Activated CD8-positive, alpha-beta memory T cell treated with anti-CD3 and anti-CD28 coated beads for 48 hours (primary cell): ENCODE results near the gene BOC.

Experiments
- DNase-seq, 3 experiments: peaks; one replicate each; pipeline ENCODE4 v3.0.0-alpha.2; 2020; ENCODE audit warnings: low read depth in 2 of 3, low spot score in 2 of 3

BOC gene

GRCh38 chr3:113247068-113247467, 35.7 kb downstream of the BOC start:
- no peak for DNase-seq

DNA sequence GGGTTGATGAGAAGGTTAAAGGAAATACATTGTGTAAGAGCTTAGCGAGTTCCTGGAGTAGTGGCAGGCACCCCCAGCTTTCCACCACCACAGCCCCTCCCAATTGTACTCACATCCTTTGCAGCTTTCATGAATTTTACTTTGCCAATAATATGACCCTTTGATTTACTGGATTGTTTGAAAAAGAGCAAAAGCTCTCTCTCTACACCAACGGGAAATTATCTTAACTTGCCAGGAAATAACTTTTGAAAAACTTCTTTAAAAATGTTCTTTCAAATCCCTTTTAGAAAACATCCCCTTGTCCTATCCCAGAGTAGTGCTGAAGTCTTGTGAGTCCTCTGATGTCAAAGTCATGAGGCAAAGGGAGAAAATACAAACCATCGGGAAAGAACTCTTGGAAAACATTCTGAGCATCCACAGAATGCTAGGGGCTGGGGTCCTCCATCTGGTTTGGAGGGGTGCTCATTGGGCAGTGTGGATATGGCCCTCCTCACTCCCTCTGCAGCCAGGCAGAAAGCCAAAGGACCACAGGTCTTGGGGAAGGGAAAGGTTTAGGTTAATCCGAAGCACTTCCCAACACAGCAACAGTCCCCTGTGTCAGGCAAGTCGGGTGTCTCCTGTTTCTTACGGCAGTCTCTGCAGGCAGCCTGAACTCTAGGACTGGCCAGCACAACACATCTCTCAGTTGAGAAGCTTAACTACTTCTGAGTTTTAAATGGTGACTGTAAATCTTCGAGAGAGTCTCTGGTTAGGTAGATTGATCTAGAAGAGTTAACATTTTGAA, 36.5 kb downstream of the BOC start:
- no peak for DNase-seq

DNA sequence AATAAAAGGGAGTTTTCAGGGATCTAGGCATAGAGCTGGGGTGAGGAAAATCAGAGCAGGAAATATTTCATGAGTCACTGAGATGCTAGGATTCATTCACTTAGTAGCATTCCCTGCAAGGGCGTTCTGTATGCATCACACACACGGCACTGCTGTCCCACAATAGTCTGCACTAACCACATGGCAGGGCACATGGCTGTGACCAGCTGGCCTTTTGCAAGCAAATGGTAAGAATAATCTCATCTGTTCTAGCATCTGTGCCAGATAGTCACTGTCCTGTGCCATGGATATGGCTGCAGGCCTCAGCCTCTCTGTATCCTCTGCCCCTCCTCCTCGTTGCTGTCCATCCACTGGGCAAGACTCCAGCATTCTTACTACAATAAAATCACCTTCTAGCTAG, 37.8 kb downstream of the BOC start:
- DNase-seq: no peak

- DNase-seq: no peak
Observed at GRCh38 chr3:113249601-113250000, 38.2 kb downstream of the BOC start.

DNA sequence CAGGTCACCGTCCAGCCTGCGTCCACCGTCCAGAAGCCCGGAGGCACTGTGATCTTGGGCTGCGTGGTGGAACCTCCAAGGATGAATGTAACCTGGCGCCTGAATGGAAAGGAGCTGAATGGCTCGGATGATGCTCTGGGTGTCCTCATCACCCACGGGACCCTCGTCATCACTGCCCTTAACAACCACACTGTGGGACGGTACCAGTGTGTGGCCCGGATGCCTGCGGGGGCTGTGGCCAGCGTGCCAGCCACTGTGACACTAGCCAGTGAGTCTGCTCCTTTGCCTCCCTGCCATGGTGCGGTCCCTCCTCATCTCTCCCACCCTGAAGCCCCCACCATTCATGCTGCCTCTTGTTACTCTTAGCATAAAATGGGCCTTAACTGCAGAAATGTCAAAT, 39.2 kb downstream of the BOC start:
- DNase-seq: no peak

DNA sequence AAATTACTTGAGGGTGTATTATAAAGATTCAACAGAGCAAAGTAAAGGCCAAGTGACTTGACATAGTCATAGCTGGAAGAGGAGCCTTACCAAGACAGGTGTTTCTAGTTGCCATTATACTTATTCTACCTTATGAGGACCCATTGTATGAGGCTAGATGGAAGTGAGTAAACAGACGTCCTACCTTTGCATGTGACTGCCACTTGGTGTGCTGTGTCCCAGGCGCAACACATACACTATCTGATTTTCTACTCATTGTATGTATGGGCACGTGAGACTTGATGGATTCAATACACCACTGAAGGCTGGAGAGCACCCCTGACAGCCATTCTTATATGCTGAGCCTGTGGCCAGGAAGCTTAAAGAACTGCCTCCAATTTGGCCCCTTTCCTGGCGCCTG, 40.5 kb downstream of the BOC start:
- DNase-seq: no peak

GRCh38 chr3:113252553-113252952, 41.2 kb downstream of the BOC start:
- no peak for DNase-seq

DNA sequence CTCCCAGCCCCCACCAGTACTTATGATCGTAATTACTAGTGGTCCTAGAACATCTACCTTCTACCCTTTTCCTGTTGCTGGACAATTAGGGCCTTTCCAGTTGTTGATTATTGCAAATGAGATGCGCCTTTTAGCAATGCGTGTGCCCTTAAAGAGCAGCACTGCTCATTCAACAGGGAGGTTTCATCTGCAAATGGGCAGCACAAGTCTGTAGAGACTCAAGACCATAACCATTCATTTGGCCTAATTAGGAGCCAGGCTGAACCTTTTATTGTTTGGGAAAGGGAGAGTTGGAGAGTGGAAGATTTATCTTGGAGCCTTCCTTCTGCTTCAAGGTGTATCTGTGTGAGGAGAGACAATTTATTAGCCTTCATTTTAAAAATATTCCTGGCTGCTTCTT, 42.3 kb downstream of the BOC start:
- DNase-seq: no peak

DNA sequence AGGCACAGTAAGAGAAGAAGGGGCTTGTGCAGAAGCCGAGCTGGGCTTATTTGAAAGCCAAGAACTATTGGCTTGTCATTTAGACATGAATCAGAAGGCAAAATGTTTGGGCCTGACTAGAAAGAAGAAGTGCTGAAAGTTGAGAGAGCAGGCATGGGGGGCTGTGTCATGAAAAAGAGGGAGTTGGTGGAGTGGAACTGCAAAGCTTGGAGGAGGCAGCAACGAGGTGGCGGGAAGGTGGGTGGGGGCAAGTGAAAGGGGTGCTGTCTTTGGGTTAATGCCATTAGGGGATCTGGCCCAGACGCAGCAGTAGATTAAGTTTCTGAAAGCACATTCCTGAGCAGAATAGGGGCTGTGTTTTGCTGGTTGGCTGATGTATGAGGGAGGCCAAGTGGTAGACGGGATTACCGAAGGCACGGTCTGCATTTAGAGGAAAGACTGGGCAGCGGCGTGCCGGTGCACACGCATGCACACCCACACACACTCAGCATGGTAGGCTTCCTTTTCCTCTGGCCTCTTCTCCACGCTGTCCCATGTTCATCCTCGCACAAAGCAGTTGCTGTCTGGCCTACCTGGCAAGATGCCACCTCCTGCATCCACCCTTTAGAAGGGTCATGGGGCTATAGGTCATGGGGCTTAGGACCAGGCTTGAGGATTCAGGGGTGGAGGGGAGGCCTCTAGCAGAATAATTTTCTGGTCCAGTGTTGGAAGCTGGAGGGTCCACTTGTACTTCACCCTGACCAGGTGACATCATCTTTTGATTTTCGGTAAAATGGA, 43.0 kb downstream of the BOC start:
- no peak for DNase-seq

- DNase-seq: no peak
Observed at GRCh38 chr3:113255100-113255853, 43.9 kb downstream of the BOC start.

- no peak for DNase-seq
Observed at GRCh38 chr3:113255854-113256615, 44.7 kb downstream of the BOC start.

DNA sequence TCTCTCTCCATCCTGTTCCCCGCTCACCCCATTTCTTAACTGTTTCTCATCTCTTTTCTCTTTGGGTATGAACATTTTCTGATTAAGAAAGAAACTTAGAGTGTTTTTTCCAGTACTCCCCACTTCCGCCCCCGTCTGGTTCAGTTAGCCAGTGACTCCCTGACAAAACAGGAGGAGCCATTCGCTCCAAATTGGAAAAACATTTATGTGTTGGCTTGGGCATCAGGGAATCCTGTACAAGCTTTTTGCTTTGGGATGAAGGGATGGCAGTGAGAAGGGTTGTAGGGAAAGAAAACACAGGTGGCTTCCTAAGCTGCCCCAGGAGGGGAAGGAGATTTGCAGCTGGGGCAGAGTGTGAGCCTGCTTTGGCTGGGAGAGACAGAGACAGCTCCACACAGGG, 47.0 kb downstream of the BOC start:
- no peak for DNase-seq

DNA sequence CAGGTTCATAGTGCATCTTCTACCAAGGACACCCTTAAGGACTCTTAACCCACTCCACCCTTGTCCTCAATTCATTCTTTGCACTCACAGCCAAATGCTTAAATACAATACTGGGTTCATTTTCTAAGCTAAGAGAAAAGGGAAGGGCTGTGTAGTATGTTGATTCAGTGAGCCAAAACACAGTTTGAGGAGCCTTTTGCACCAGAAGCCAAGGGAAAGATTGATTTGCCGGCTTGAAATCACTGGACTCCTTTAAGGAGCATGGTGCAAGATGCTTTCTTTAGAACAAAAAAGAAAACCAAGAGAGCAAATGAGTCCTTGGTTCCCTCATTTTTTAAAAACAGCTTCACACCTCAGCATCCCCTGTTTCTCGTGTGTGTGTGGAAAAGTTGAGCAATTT, 47.8 kb downstream of the BOC start:
- no peak for DNase-seq

DNA sequence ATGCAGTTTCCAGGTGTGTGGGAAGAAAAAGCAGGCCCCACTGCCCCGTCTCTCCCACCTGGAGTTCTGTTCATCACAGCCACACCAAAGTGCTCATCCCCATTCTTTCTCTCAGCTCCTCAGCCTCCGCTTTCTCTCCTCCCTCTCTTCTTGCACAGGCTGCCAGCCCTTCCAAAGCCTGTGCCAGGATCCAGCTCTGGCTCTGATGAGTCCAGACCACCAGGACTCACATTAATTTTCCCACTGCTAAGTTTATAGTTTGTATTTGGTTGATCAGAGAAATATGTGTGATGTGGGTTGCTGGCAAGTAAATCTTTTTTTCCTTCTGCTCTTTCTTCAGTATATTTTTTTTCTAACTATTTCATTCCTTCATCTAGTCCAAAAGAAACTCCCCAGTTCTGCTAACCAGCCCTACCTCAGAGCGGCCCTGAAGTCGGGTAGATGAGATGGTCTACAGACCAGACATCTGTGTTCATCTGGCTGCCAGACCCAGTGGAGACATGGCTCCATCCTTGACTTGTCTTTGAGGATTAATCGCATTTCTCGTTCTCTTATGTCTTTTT, 49.8 kb downstream of the BOC start:
- no peak for DNase-seq

DNA sequence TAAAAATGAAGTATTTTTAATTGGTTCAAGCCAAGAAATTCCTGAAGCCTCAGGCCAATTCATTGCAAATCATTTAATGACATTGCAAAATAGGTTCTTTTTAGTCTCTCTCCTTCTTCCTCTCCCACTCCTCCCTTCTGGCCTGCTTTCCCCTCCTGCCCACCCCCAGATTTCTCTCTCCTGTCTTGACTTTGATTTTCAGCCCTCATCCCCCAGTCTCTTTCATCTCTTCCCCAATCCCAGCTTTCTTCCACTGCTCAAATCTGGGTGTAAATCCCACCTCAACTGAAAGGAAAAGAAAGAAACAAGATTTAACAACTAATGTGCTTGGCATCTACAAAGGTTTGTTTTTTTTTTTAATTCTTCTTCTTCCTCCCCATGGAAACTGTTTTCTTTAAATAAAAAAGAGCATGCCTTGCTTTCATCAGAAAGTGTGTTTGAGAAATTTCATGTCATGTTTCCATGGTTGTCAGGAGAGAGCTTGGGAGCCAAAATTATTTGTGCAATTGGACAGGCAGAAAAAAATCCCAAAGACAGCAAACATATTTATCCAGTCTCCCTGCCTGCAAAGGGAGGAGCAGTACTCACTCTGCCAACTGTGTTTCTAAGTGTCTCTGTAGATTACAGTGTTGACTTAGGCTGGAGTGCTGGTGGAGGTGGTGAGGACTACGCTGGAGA, 50.4 kb downstream of the BOC start:
- DNase-seq: no peak

DNA sequence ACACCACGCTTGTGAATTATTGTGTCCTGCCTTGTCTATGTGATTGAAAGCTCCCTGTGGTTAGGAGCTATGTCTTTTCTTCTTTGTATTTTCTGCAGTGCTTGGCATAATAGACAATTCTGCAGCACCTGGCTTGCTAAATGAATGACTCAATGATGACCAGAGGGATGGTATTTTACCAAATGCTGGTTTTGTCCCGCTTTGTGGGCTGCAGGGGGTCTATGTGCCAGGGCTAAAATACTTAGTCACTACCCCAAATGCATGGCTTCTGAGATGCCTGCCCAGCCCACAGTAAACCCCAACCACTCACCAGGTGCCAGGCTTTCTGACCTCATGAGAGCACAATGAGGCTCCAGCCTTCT, 50.9 kb downstream of the BOC start:
- DNase-seq: no peak

- DNase-seq: no peak
Observed at GRCh38 chr3:113263020-113263419, 51.7 kb downstream of the BOC start.

DNA sequence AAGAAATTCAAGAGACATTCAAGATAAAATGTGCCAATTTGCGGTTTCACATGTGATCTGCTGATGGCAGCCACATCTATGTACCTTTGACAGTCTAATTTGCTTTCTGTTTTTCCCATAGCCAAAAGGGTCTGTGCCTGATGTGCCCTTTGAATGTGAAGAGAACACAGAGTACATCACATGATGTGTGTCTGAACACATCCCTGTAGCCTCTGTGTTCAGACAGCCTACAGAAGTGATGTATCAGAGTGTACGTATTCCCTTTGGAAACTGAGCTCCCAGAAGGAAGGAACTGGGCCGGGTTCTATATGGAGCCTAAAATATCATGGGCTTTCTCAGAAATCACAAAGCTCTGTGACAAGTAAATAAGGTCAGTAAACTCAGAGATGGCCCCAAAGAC, 52.4 kb downstream of the BOC start:
- DNase-seq: no peak

- DNase-seq: no peak
Observed at GRCh38 chr3:113264283-113265131, 53.1 kb downstream of the BOC start.

DNA sequence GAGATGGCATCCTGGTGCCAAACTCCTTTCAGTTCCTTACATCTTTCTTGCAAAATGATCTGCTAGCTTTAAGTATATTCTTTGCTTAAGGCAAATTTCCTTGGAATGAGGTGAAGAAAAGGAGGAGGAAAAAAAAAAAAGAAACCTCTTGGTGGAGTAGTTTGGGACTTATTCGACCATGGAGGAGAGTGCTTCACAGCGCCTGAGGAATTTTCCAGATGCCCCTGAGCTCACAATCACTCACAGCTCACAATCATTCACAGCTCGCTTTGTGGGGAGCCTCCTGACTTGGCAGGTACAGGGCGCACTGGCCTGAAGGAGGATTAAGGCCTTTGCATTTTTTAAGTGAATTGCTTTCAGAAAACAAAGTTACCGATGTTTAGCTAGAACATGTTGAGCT, 53.9 kb downstream of the BOC start:
- DNase-seq: no peak
